ENCODE results near the gene ST3GAL4. TPM values are rescaled to one million over a fixed set of nuclear protein-coding genes. Genes with fewer than 3 reads are reported as not detected.

Gene ST3GAL4
- polyA plus RNA-seq, 1 of the 3 experiments (the other 2 are of a cell fraction), result 32.0 TPM

GRCh38 chr11:126398296-126398695 lies 42.8 kb downstream of the ST3GAL4 start:
- no peak overlapping the region for H3K4me2 ChIP-seq
- H3F3A ChIP-seq (replicated peaks; ENCODE audit: insufficient read depth), result no peaks in the 10 kb centered on the region
- H3K79me2 ChIP-seq (ENCODE audit: insufficient read depth), result peaks cover 3% of the 10 kb centered on the region; the same call in 1 of the 2 replicates
- WGBS (ENCODE audit: low lambda C conversion rate), result 100% methylated on average over 3 of the region's 4 CpGs
- TF ChIP-seq REST (IDR thresholded peaks at IDR 0.05; ENCODE audit: low read depth, low read length), result no peak
- no peak for TF ChIP-seq SMC3 (IDR thresholded peaks at IDR 0.05; ENCODE audit: low read depth, low read length)
- no peak for TF ChIP-seq NFIC (IDR thresholded peaks at IDR 0.05; ENCODE audit: borderline replicate concordance)
- no peak for TF ChIP-seq YY1 (IDR thresholded peaks at IDR 0.05; ENCODE audit: low read depth)
- TF ChIP-seq ZBTB33 (IDR thresholded peaks at IDR 0.05; ENCODE audit: borderline replicate concordance, low read depth), result no peak
- TF ChIP-seq FOSL2 (IDR thresholded peaks at IDR 0.05; ENCODE audit: borderline replicate concordance, low read depth), result no peak
- TF ChIP-seq, protein P1, sequence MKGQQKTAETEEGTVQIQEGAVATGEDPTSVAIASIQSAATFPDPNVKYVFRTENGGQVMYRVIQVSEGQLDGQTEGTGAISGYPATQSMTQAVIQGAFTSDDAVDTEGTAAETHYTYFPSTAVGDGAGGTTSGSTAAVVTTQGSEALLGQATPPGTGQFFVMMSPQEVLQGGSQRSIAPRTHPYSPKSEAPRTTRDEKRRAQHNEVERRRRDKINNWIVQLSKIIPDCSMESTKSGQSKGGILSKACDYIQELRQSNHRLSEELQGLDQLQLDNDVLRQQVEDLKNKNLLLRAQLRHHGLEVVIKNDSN (IDR thresholded peaks at IDR 0.05; ENCODE audit: borderline replicate concordance, low read depth), result no peak
- no peak for TF ChIP-seq RFX5 (IDR thresholded peaks at IDR 0.05; ENCODE audit: low read length)
- TF ChIP-seq MEF2A (IDR thresholded peaks at IDR 0.05; ENCODE audit: borderline replicate concordance, low read depth), result no peak
- TF ChIP-seq FOXM1 (IDR thresholded peaks at IDR 0.05; ENCODE audit: low read depth), result no peak
- TF ChIP-seq POLR2AphosphoS5 (IDR thresholded peaks at IDR 0.05; ENCODE audit: low read depth, low read length), result no peak
- TF ChIP-seq TEAD4 (IDR thresholded peaks at IDR 0.05; ENCODE audit: borderline replicate concordance, insufficient read depth), result no peak
- no peak for TF ChIP-seq GATA2 (CRISPR knock-in tag; IDR thresholded peaks at IDR 0.05)
- no peak overlapping the region for H3K9ac ChIP-seq
- H2AFZ ChIP-seq (ENCODE audit: low read depth), result no peak overlapping the region
- CTCF ChIA-PET, result no interaction called here
- H4K20me1 ChIP-seq (ENCODE audit: insufficient read depth), result no peaks in the 10 kb centered on the region
- no peak for DNase-seq
- no peak overlapping the region for H3K27ac ChIP-seq (ENCODE audit: low read depth in 2 of 2, low read length in 1 of 2)
- H3K4me3 ChIP-seq (ENCODE audit: low read depth in 2 of 2, low read length in 1 of 2), result no peak overlapping the region
- H3K9me3 ChIP-seq, result no peaks in the 10 kb centered on the region
- peaks cover 0 to 23% of the 10 kb centered on the region in 2 experiments; a peak in 1 of 4 replicates for H3K4me1 ChIP-seq (ENCODE audit: control insufficient read depth in 1 of 2, insufficient read depth in 2 of 2, low read depth in 1 of 2, low read length in 1 of 2)
- no peaks in the 10 kb centered on the region for H3K9me2 ChIP-seq
- POLR2A ChIA-PET, result no interaction called here
- no peaks in the 10 kb centered on the region for H3K27me3 ChIP-seq (ENCODE audit: insufficient read depth)
- no peaks in the 10 kb centered on the region for H3K36me3 ChIP-seq (replicated peaks in 1 of 2; ENCODE audit: control insufficient read depth in 1 of 2, insufficient read depth in 2 of 2, low read length in 1 of 2)
